IMR-90 (cell line): ENCODE results near the gene NT5C3B. TPM values are rescaled to one million over a fixed set of nuclear protein-coding genes. Genes with fewer than 3 reads are reported as not detected.

ENCODE experiments used
- ATAC-seq: fragments of 200-7000 bp; cut with Tn5 transposase; 2 replicates; pipeline ENCODE4 v1.9.1; 2020; ENCODE audit warnings: low read depth, mild to moderate bottlenecking, moderate library complexity
- BruUV-seq: library from RNA; stranded (reverse); fragments of 400-500 nt; replicated peaks from 2 replicates; lab custom pipeline; 2021; lab: Mats Ljungman, UMichigan
- CTCF ChIA-PET: fragments of 300-600 bp; formaldehyde crosslinking; extraction: SDS; loops from one replicate; lab custom pipeline; 2021; ENCODE audit warnings: antibody characterized with exemption; lab: Yijun Ruan, JAX
- POLR2A ChIA-PET: fragments of 300-600 bp; sonication (Branson Sonifier 250); formaldehyde crosslinking; loops from one replicate; lab custom pipeline; 2022; ENCODE audit warnings: antibody characterized with exemption; ENCODE audit not compliant: unreplicated experiment; lab: Charles Lee
- DNase-seq: peaks from one replicate; pipeline ENCODE4 v3.0.0; 2013
- H2AFZ ChIP-seq: replicated peaks from 2 replicates; pipeline ENCODE3; 2013; ENCODE audit warnings: low read length, mild to moderate bottlenecking; ENCODE audit not compliant: poor library complexity
- H2AK5ac ChIP-seq: 2 replicates; pipeline ENCODE4 v1.6.1; 2013; ENCODE audit warnings: low read depth, low read length, inconsistent platforms
- H2AK9ac ChIP-seq: replicated peaks from 2 replicates; pipeline ENCODE3; 2013; ENCODE audit warnings: mild to moderate bottlenecking, low read depth, low read length, moderate library complexity; ENCODE audit not compliant: poor library complexity
- H2BK120ac ChIP-seq: 2 replicates; pipeline ENCODE4 v1.6.1; 2013; ENCODE audit warnings: low read depth, low read length, inconsistent platforms
- H2BK15ac ChIP-seq: 3 replicates; pipeline ENCODE4 v1.6.1; 2013; ENCODE audit warnings: low read depth, low read length, inconsistent platforms
- H2BK20ac ChIP-seq: 2 replicates; pipeline ENCODE4 v1.6.1; 2013; ENCODE audit warnings: low read depth, mild to moderate bottlenecking, inconsistent platforms, low read length, moderate library complexity
- H2BK5ac ChIP-seq: 2 replicates; pipeline ENCODE4 v1.6.1; 2013; ENCODE audit warnings: mild to moderate bottlenecking, low read depth, low read length, inconsistent platforms; ENCODE audit not compliant: poor library complexity, severe bottlenecking
- H3K14ac ChIP-seq: replicated peaks from 2 replicates; pipeline ENCODE4 v1.6.1; 2013; ENCODE audit warnings: low read depth, low read length, inconsistent platforms
- H3K18ac ChIP-seq: 2 replicates; pipeline ENCODE4 v1.6.1; 2013; ENCODE audit warnings: low read depth, low read length, control low read depth
- H3K23ac ChIP-seq: 2 replicates; pipeline ENCODE4 v1.6.1; 2013; ENCODE audit warnings: low read depth, low read length, inconsistent platforms
- H3K27ac ChIP-seq: 2 replicates; pipeline ENCODE4 v1.5.1; 2013; ENCODE audit warnings: mild to moderate bottlenecking, control low read depth, low read length; ENCODE audit not compliant: insufficient read depth
- H3K27me3 ChIP-seq: 2 replicates; pipeline ENCODE4 v1.6.1; 2013; ENCODE audit warnings: low read length; ENCODE audit not compliant: control insufficient read depth, insufficient read depth
- H3K36me3 ChIP-seq: 2 replicates; pipeline ENCODE4 v1.6.1; 2013; ENCODE audit warnings: low read length, mixed read lengths; ENCODE audit not compliant: control insufficient read depth, insufficient read depth
- H3K4ac ChIP-seq: 2 replicates; pipeline ENCODE4 v1.6.1; 2013; ENCODE audit warnings: low read depth, low read length, inconsistent platforms
- H3K4me1 ChIP-seq: 2 replicates; pipeline ENCODE4 v1.6.1; 2013; ENCODE audit warnings: low read length, mixed read lengths; ENCODE audit not compliant: control insufficient read depth, insufficient read depth
- H3K4me2 ChIP-seq: 2 replicates; pipeline ENCODE4 v1.6.1; 2013; ENCODE audit warnings: low read depth, mild to moderate bottlenecking, control low read depth, low read length, moderate library complexity
- H3K4me3 ChIP-seq: 2 replicates; pipeline ENCODE4 v1.5.1; 2013; ENCODE audit warnings: low read depth, mild to moderate bottlenecking, control low read depth, low read length, moderate library complexity; ENCODE audit not compliant: insufficient read depth
- H3K56ac ChIP-seq: 2 replicates; pipeline ENCODE4 v1.6.1; 2013; ENCODE audit warnings: low read length, inconsistent platforms; ENCODE audit not compliant: insufficient read depth; ENCODE audit errors: extremely low read depth
- H3K79me1 ChIP-seq, 2 experiments: 2 replicates each; pipeline ENCODE4 v1.6.1; 2013; ENCODE audit warnings: low read length in 2 of 2, inconsistent platforms in 1 of 2, low read depth in 1 of 2
- H3K9ac ChIP-seq: 2 replicates; pipeline ENCODE4 v1.6.1; 2013; ENCODE audit warnings: low read depth, low read length, control low read depth
- H3K9me1 ChIP-seq: 2 replicates; pipeline ENCODE4 v1.6.1; 2013; ENCODE audit warnings: low read length, inconsistent platforms; ENCODE audit not compliant: insufficient read depth
- H3K9me3 ChIP-seq: 2 replicates; pipeline ENCODE4 v1.6.1; 2013; ENCODE audit warnings: low read length; ENCODE audit not compliant: control insufficient read depth, insufficient read depth
- H4K20me1 ChIP-seq: 2 replicates; pipeline ENCODE4 v1.6.1; 2013; ENCODE audit warnings: low read length, inconsistent platforms; ENCODE audit not compliant: insufficient read depth
- H4K5ac ChIP-seq: 2 replicates; pipeline ENCODE4 v1.6.1; 2013; ENCODE audit warnings: mild to moderate bottlenecking, low read depth, low read length, control low read depth
- H4K8ac ChIP-seq, 2 experiments: 2 replicates each; pipeline ENCODE4 v1.6.1; 2013; ENCODE audit warnings: low read depth in 2 of 2, low read length in 2 of 2, control low read depth in 1 of 2, inconsistent platforms in 1 of 2
- H4K91ac ChIP-seq: 2 replicates; pipeline ENCODE4 v1.6.1; 2013; ENCODE audit warnings: low read depth, low read length, inconsistent platforms; ENCODE audit not compliant: insufficient read depth
- BHLHE40 ChIP-seq: fragments of 150-350 bp; IDR thresholded peaks from 2 replicates; pipeline ENCODE4 v1.6.1; 2016; ENCODE audit warnings: mild to moderate bottlenecking, low read depth, low read length
- CEBPB ChIP-seq: IDR thresholded peaks from 2 replicates; pipeline ENCODE4 v1.6.1; 2012; ENCODE audit warnings: low read depth, low read length, improper control_type of control experiment
- CHD1 ChIP-seq: IDR thresholded peaks from 2 replicates; pipeline ENCODE4 v1.6.1; 2012; ENCODE audit warnings: low read depth, low read length, improper control_type of control experiment
- FOS ChIP-seq: fragments of 150-350 bp; IDR thresholded peaks from 2 replicates; pipeline ENCODE4 v1.6.1; 2016; ENCODE audit warnings: low read depth, low read length
- MAFK ChIP-seq: IDR thresholded peaks from 2 replicates; pipeline ENCODE4 v1.6.1; 2012; ENCODE audit warnings: low read depth, low read length, improper control_type of control experiment
- MAZ ChIP-seq: IDR thresholded peaks from 2 replicates; pipeline ENCODE4 v1.6.1; 2012; ENCODE audit warnings: low read depth, mild to moderate bottlenecking, low read length, improper control_type of control experiment, moderate library complexity, borderline replicate concordance
- NFE2L2 ChIP-seq: fragments of 150-350 bp; IDR thresholded peaks from 2 replicates; pipeline ENCODE4 v1.6.1; 2016; ENCODE audit warnings: low read depth, mild to moderate bottlenecking, low read length
- POLR2A ChIP-seq: IDR thresholded peaks from 2 replicates; pipeline ENCODE4 v1.6.1; 2012; ENCODE audit warnings: mild to moderate bottlenecking, low read depth, low read length
- RAD21 ChIP-seq: IDR thresholded peaks from 2 replicates; pipeline ENCODE4 v1.6.1; 2012; ENCODE audit warnings: low read length, improper control_type of control experiment
- WGBS, 2 experiments: methylation state at CpG; one replicate each; pipeline versions ENCODE4 v1.1.5 to v1.1.7; 2013; ENCODE audit warnings: missing lambda C conversion rate in 2 of 2; ENCODE audit not compliant: insufficient read length in 1 of 2; ENCODE audit errors: extremely low coverage in 2 of 2; 5-methylcytosine and 5-hydroxymethylcytosine counted together
- dilution Hi-C: fragments of 300-500 bp; cut with HindIII; formaldehyde crosslinking; loops from one replicate; pipeline ENCODE4 v1.14.3; 2018; ENCODE audit warnings: low sequenced_read_pairs; ENCODE audit not compliant: unreplicated experiment
- in situ Hi-C: fragments of 300-500 bp; cut with MboI; formaldehyde crosslinking; loops from 3 replicates; pipeline ENCODE4 v1.14.3; 2019; ENCODE audit warnings: low sequenced_read_pairs, inconsistent platforms, mixed read lengths
- intact Hi-C: fragments of 100-400 bp; cut with micrococcal nuclease; formaldehyde crosslinking; loops from 2 replicates; pipeline ENCODE4 v1.10.0; 2022
- polyA plus RNA-seq, 3 experiments: library from polyadenylated mRNA; depleted of rRNA; stranded (reverse); fragments of >200 nt; gene quantifications; 2 replicates each; pipeline ENCODE4 v1.2.3, GENCODE V29; 2012; ENCODE audit warnings: low replicate concordance in 1 of 3
- total RNA-seq: library from RNA; depleted of rRNA; stranded (reverse); fragments of >200 nt; gene quantifications from 2 replicates; pipeline ENCODE4 v1.2.3, GENCODE V29; 2012
- TF ChIP-seq, protein P1 (sequence below): fragments of 150-350 bp; IDR thresholded peaks from 2 replicates; pipeline ENCODE4 v1.6.1; 2016; ENCODE audit warnings: low read depth, mild to moderate bottlenecking, low read length, moderate library complexity, borderline replicate concordance
- TF ChIP-seq, protein P2 (sequence below): conservative IDR thresholded peaks from 2 replicates; pipeline ENCODE4 v1.5.1; 2012; ENCODE audit warnings: mild to moderate bottlenecking, low read depth, low read length, improper control_type of control experiment
- TF ChIP-seq, protein P3 (sequence below): fragments of 150-350 bp; IDR thresholded peaks from 2 replicates; pipeline ENCODE4 v1.6.1; 2017; ENCODE audit warnings: mild to moderate bottlenecking, antibody characterized with exemption, low read length, low read depth

Gene NT5C3B
- total and polyA plus RNA-seq, 2 of the 4 experiments (the other 2 are of a cell fraction) = 59.9 to 92.7 TPM

DNA sequence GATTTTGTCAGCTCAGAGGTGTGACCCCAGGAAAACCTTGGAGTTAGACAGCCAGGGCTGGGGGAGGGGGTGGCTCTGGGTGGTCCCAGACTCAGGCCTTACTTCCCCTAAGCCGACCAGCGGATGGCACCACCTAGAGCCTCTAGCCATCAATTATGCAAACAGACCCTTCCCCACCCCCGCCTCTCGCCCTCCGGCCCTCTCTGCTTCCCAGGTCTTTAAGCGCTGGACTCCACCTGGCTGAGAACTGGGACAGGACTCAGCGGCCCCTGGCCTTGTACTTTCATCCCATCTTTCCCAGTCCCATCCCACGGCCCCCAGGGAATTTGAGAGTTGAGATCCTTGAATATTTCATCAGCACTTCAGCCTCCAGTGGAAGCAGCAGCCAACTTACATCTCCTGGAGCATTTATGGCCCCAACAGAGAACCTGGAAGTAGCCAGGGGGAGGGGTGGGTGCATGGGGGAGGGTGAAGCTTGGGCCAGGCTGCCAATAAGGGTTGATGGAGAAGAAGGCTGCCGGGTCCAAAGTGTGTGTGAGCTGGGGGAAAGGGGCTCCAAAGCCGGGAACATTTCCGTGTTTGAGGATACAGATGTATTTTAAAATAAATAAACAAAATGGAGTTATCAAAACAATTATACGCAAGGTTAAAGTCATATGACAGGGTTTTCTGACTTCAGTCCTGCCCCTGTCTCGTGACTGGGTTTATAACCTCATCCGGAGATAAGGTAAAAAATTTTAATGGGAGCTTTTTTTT is 42.1 kb downstream of the NT5C3B start:
- Histone ChIP-seq H3K23ac (peak overlapping the region; percentile 48; the same call in 1 of the 2 replicates), H3K27ac (peak overlapping the region; percentile 90), H2BK5ac (peak overlapping the region; percentile 88), H4K91ac (peak overlapping the region; percentile 58), H3K56ac (no peak overlapping the region), H4K5ac (peak overlapping the region; percentile 83), H4K20me1 (no peaks in the 10 kb centered on the region), H3K4me1 (peaks cover 26% of the 10 kb centered on the region), H3K9ac (0 out of 2 replicates have a peak overlapping the region, but pooled peaks have one; percentile 0), H2BK20ac (peak overlapping the region; percentile 81), H2BK15ac (peak overlapping the region; percentile 82; the same call in 2 of the 3 replicates), H3K36me3 (no peaks in the 10 kb centered on the region), H3K27me3 (0 out of 2 replicates have a peak, but pooled peaks cover under 1% of the 10 kb centered on the region), H3K14ac (peak overlapping the region; percentile 49), H3K4me3 (no peak overlapping the region), H3K9me3 (no peaks in the 10 kb centered on the region), H4K8ac (peak overlapping the region; percentile 73 to 78; a peak in 3 of 4 replicates), H3K4ac (peak overlapping the region; percentile 81), H2AK9ac (peak overlapping the region; percentile 90), H3K9me1 (peaks cover 13% of the 10 kb centered on the region), H3K79me1 (no peaks in the 10 kb centered on the region), H2BK120ac (peak overlapping the region; percentile 82), H2AFZ (peak overlapping the region; percentile 81), H3K4me2 (peak overlapping the region; percentile 51), H3K18ac (peak overlapping the region; percentile 92), H2AK5ac (peak overlapping the region; percentile 95)
- WGBS, 2 experiments = no CpG with 5 or more reads among the region's 14 CpGs
- intact Hi-C loops (no loop called here), in situ Hi-C loops (no loop called here), dilution Hi-C loops (no loop called here)
- no peak; the same call in 1 of the 2 replicates for ATAC-seq
- BruUV-seq = no TSS peak
- peak; percentile 59 for DNase-seq
- TF ChIP-seq, protein P1, sequence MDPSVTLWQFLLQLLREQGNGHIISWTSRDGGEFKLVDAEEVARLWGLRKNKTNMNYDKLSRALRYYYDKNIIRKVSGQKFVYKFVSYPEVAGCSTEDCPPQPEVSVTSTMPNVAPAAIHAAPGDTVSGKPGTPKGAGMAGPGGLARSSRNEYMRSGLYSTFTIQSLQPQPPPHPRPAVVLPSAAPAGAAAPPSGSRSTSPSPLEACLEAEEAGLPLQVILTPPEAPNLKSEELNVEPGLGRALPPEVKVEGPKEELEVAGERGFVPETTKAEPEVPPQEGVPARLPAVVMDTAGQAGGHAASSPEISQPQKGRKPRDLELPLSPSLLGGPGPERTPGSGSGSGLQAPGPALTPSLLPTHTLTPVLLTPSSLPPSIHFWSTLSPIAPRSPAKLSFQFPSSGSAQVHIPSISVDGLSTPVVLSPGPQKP = no peak
- TF ChIP-seq MAZ (no peak), CHD1 (no peak), FOS (no peak), CEBPB (no peak), MAFK (no peak), NFE2L2 (no peak), RAD21 (no peak), POLR2A (no peak), BHLHE40 (peak; percentile 92)
- TF ChIP-seq, protein P2, sequence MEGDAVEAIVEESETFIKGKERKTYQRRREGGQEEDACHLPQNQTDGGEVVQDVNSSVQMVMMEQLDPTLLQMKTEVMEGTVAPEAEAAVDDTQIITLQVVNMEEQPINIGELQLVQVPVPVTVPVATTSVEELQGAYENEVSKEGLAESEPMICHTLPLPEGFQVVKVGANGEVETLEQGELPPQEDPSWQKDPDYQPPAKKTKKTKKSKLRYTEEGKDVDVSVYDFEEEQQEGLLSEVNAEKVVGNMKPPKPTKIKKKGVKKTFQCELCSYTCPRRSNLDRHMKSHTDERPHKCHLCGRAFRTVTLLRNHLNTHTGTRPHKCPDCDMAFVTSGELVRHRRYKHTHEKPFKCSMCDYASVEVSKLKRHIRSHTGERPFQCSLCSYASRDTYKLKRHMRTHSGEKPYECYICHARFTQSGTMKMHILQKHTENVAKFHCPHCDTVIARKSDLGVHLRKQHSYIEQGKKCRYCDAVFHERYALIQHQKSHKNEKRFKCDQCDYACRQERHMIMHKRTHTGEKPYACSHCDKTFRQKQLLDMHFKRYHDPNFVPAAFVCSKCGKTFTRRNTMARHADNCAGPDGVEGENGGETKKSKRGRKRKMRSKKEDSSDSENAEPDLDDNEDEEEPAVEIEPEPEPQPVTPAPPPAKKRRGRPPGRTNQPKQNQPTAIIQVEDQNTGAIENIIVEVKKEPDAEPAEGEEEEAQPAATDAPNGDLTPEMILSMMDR = no peak
- TF ChIP-seq, protein P3, sequence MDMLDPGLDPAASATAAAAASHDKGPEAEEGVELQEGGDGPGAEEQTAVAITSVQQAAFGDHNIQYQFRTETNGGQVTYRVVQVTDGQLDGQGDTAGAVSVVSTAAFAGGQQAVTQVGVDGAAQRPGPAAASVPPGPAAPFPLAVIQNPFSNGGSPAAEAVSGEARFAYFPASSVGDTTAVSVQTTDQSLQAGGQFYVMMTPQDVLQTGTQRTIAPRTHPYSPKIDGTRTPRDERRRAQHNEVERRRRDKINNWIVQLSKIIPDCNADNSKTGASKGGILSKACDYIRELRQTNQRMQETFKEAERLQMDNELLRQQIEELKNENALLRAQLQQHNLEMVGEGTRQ = peak; percentile 59
- CTCF ChIA-PET = interaction anchor here (1.3 kb wide), 1 partner anchor 21 kb away, joined by 5 read pairs; no protein-coding TSS in a partner anchor
- POLR2A ChIA-PET = interaction anchor here (0.5 to 0.8 kb wide), 2 partner anchors 9 to 124 kb away, joined by 3 to 5 read pairs; no protein-coding TSS in a partner anchor
